GM23338 (cell line): ENCODE results near the gene ST3GAL2. TPM values are rescaled to one million over a fixed set of nuclear protein-coding genes. Genes with fewer than 3 reads are reported as not detected.

Source experiments
- ATAC-seq: fragments of 200-7000 bp; cut with Tn5 transposase; 3 replicates; pipeline ENCODE4 v1.9.1; 2020
- DNase-seq: peaks from one replicate; pipeline ENCODE4 v3.0.0-alpha.2; 2015; ENCODE audit warnings: low spot score
- H2AFZ ChIP-seq: fragments of 200-600 bp; sonication (generic); 2 replicates; pipeline ENCODE4 v1.8.0; 2016; ENCODE audit warnings: antibody characterized with exemption, mild to moderate bottlenecking, moderate library complexity
- H3F3A ChIP-seq: fragments of 200-600 bp; sonication (generic); replicated peaks from 2 replicates; pipeline ENCODE4 v1.8.0; 2017; ENCODE audit warnings: antibody characterized with exemption, mixed run types, low read depth
- H3K27ac ChIP-seq: fragments of 200-600 bp; sonication (generic); 2 replicates; pipeline ENCODE4 v1.6.1; 2016; ENCODE audit warnings: low read depth
- H3K27me3 ChIP-seq: fragments of 200-600 bp; sonication (generic); 2 replicates; pipeline ENCODE4 v1.8.0; 2016; ENCODE audit warnings: mild to moderate bottlenecking, mixed run types, moderate library complexity; ENCODE audit not compliant: insufficient read depth
- H3K36me3 ChIP-seq: fragments of 200-600 bp; sonication (generic); 2 replicates; pipeline ENCODE4 v1.8.0; 2016; ENCODE audit warnings: mild to moderate bottlenecking; ENCODE audit not compliant: insufficient read depth
- H3K4me1 ChIP-seq: fragments of 200-600 bp; sonication (generic); 2 replicates; pipeline ENCODE4 v1.8.0; 2016; ENCODE audit warnings: mild to moderate bottlenecking, moderate library complexity; ENCODE audit not compliant: insufficient read depth
- H3K4me2 ChIP-seq: fragments of 200-600 bp; sonication (generic); 2 replicates; pipeline ENCODE4 v1.7.1; 2017; ENCODE audit warnings: mixed run types
- H3K4me3 ChIP-seq: fragments of 200-600 bp; sonication (generic); 2 replicates; pipeline ENCODE4 v1.6.1; 2016; ENCODE audit warnings: mixed run types
- H3K79me2 ChIP-seq: fragments of 200-600 bp; sonication (generic); replicated peaks from 2 replicates; pipeline ENCODE4 v1.8.0; 2017; ENCODE audit warnings: mild to moderate bottlenecking; ENCODE audit not compliant: insufficient read depth
- H3K9me2 ChIP-seq: fragments of 200-600 bp; sonication (generic); 2 replicates; pipeline ENCODE4 v1.8.0; 2017; ENCODE audit not compliant: insufficient read depth
- H4K20me1 ChIP-seq: fragments of 200-600 bp; sonication (generic); replicated peaks from 2 replicates; pipeline ENCODE4 v1.8.0; 2017; ENCODE audit warnings: mild to moderate bottlenecking; ENCODE audit not compliant: insufficient read depth
- H3K27ac Mint-ChIP-seq: 2 replicates; pipeline ENCODE4 v1.8.0; 2020; ENCODE audit warnings: inconsistent platforms, mild to moderate bottlenecking, moderate library complexity, mixed read lengths
- H3K27me3 Mint-ChIP-seq: 3 replicates; pipeline ENCODE4 v1.8.0; 2022; ENCODE audit warnings: low read depth, mild to moderate bottlenecking, moderate library complexity, mixed read lengths, inconsistent platforms; ENCODE audit not compliant: insufficient read depth, poor library complexity
- H3K36me3 Mint-ChIP-seq: 3 replicates; pipeline ENCODE4 v1.8.0; 2021; ENCODE audit warnings: low read depth, mild to moderate bottlenecking, inconsistent platforms, moderate library complexity, mixed read lengths
- H3K4me1 Mint-ChIP-seq: 3 replicates; pipeline ENCODE4 v1.8.0; 2020; ENCODE audit warnings: mild to moderate bottlenecking, inconsistent platforms, mixed read lengths
- H3K4me3 Mint-ChIP-seq: 3 replicates; pipeline ENCODE4 v1.8.0; 2021; ENCODE audit warnings: moderate library complexity, mild to moderate bottlenecking, inconsistent platforms, mixed read lengths
- H3K9me3 Mint-ChIP-seq: 3 replicates; pipeline ENCODE4 v1.8.0; 2020; ENCODE audit warnings: moderate library complexity, mild to moderate bottlenecking, inconsistent platforms, mixed read lengths
- CREB1 ChIP-seq: fragments of 250-450 bp; sonication (Bioruptor Pico); IDR thresholded peaks from 2 replicates; pipeline ENCODE4 v1.5.0; 2020; ENCODE audit warnings: low read depth, mild to moderate bottlenecking, moderate library complexity
- CTCF ChIP-seq, 2 experiments: fragments of 200-600 bp in 1 of 2; sonication (generic) in 1 of 2; conservative IDR thresholded peaks; 2 replicates each; pipeline versions ENCODE4 v1.5.1 to v1.6.1; 2016 to 2017; ENCODE audit warnings: antibody characterized with exemption in 2 of 2, low read depth in 2 of 2, mild to moderate bottlenecking in 2 of 2, moderate library complexity in 1 of 2
- EZH2 ChIP-seq: fragments of 200-600 bp; sonication (generic); IDR thresholded peaks from one replicate; pipeline ENCODE4 v1.8.0; 2017; ENCODE audit warnings: antibody characterized with exemption, mild to moderate bottlenecking, low read depth; ENCODE audit not compliant: unreplicated experiment
- EZH2phosphoT487 ChIP-seq: fragments of 200-600 bp; sonication (generic); IDR thresholded peaks from one replicate; pipeline ENCODE4 v1.8.1; 2018; ENCODE audit warnings: antibody characterized with exemption; ENCODE audit not compliant: unreplicated experiment
- JUNB ChIP-seq: IDR thresholded peaks from one replicate; pipeline ENCODE4 v1.6.1; 2016; ENCODE audit warnings: antibody characterized with exemption; ENCODE audit not compliant: unreplicated experiment
- NANOG ChIP-seq: IDR thresholded peaks from 2 replicates; pipeline ENCODE4 v1.6.1; 2016; ENCODE audit warnings: antibody characterized with exemption, borderline replicate concordance
- POLR2AphosphoS5 ChIP-seq: IDR thresholded peaks from 2 replicates; pipeline ENCODE4 v1.6.1; 2016; ENCODE audit warnings: antibody characterized with exemption, low read depth
- REST ChIP-seq: IDR thresholded peaks from one replicate; pipeline ENCODE4 v1.6.1; 2018; ENCODE audit warnings: antibody characterized with exemption; ENCODE audit not compliant: unreplicated experiment
- STAT1 ChIP-seq: IDR thresholded peaks from one replicate; pipeline ENCODE4 v1.6.1; 2016; ENCODE audit warnings: antibody characterized with exemption; ENCODE audit not compliant: unreplicated experiment
- ZNF114 ChIP-seq: fragments of 250-450 bp; sonication (Bioruptor Pico); IDR thresholded peaks from 2 replicates; pipeline ENCODE4 v1.5.0; 2020; ENCODE audit warnings: mild to moderate bottlenecking, moderate library complexity
- ZNF331 ChIP-seq: fragments of 250-450 bp; sonication (Bioruptor Pico); IDR thresholded peaks from 2 replicates; pipeline ENCODE4 v1.5.0; 2020; ENCODE audit warnings: low read depth, mild to moderate bottlenecking, moderate library complexity
- polyA plus RNA-seq: library from polyadenylated mRNA; unstranded; fragments of >200 nt; fragmentation: Nextera tagmentation; extraction: Ambion mirVana; gene quantifications from 2 replicates; pipeline ENCODE4 v1.2.1, GENCODE V29; 2016
- total RNA-seq: library from RNA; depleted of rRNA; stranded (reverse); fragments of >200 nt; shearing (Covaris generic); gene quantifications from 2 replicates; pipeline ENCODE4 v1.2.3, GENCODE V29; 2014
- TF ChIP-seq, protein P1 (sequence below): IDR thresholded peaks from 2 replicates; pipeline ENCODE4 v1.6.1; 2016; ENCODE audit warnings: antibody characterized with exemption

Gene ST3GAL2
- total and polyA plus RNA-seq, 2 experiments from 2014 or later, result 12.3 to 39.8 TPM

GRCh38 chr16:70345840-70346239 is 93.1 kb downstream of the ST3GAL2 start (continued):
- no peak for TF ChIP-seq ZNF331 (CRISPR knock-in tag)
- TF ChIP-seq JUNB, result no peak
- TF ChIP-seq POLR2AphosphoS5, result no peak
- TF ChIP-seq, protein P1, sequence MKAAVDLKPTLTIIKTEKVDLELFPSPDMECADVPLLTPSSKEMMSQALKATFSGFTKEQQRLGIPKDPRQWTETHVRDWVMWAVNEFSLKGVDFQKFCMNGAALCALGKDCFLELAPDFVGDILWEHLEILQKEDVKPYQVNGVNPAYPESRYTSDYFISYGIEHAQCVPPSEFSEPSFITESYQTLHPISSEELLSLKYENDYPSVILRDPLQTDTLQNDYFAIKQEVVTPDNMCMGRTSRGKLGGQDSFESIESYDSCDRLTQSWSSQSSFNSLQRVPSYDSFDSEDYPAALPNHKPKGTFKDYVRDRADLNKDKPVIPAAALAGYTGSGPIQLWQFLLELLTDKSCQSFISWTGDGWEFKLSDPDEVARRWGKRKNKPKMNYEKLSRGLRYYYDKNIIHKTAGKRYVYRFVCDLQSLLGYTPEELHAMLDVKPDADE, result no peak
- no peak for TF ChIP-seq REST
- no peak for TF ChIP-seq EZH2
- no peak for TF ChIP-seq STAT1
- no peak for TF ChIP-seq ZNF114 (CRISPR knock-in tag)
- no peak for TF ChIP-seq CTCF (conservative IDR thresholded peaks at IDR 0.05; ENCODE audit: low read depth in 2 of 2)
- TF ChIP-seq EZH2phosphoT487, result no peak
- TF ChIP-seq NANOG, result no peak

DNA sequence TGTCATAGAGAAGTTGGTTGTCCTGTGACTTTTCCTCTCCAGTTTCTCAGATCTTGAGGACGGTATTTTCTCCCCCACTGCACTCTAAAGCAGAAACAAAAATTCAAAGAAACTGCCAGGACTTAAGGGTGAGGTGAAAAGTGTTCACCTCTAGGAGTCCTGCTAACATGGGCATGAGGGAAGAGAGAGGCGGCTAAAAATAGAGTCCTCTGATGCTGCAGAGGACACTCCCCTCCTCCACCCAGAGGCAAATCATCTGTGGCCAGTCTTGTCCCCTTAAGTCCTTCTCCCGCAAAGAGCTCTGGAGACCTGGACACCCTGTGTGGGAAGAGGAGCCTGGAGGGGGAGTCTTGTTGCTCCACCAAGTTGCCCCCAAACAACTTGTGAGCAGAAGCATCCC is 96.9 kb downstream of the ST3GAL2 start:
- Histone ChIP-seq H2AFZ (no peak overlapping the region), H3K4me2 (0 out of 2 replicates have a peak overlapping the region, but pooled peaks have one; percentile 19), H4K20me1 (no peaks in the 10 kb centered on the region), H3K79me2 (peaks cover 2% of the 10 kb centered on the region), H3K4me3 (no peak overlapping the region), H3K36me3 (no peaks in the 10 kb centered on the region), H3K4me1 (no peaks in the 10 kb centered on the region; the same call in 1 of the 2 replicates), H3F3A (no peaks in the 10 kb centered on the region; the same call in 1 of the 2 replicates), H3K9me2 (no peaks in the 10 kb centered on the region), H3K27ac (no peak overlapping the region), H3K27me3 (no peaks in the 10 kb centered on the region)
- ATAC-seq (peak; percentile 10), DNase-seq (peak; percentile 37)
- Mint-ChIP-seq H3K27me3 (peaks cover 5% of the 10 kb centered on the region), H3K4me3 (peak overlapping the region; percentile 2; the same call in 1 of the 3 replicates), H3K4me1 (peaks cover 18% of the 10 kb centered on the region), H3K9me3 (no peaks in the 10 kb centered on the region), H3K36me3 (peaks cover 3% of the 10 kb centered on the region; the same call in 1 of the 3 replicates), H3K27ac (peak overlapping the region; percentile 76)
- TF ChIP-seq STAT1 (no peak), CREB1 (CRISPR knock-in tag) (no peak), REST (no peak)
- TF ChIP-seq, protein P1, result no peak
